ENCODE results near the gene BCL2L14.

DNA sequence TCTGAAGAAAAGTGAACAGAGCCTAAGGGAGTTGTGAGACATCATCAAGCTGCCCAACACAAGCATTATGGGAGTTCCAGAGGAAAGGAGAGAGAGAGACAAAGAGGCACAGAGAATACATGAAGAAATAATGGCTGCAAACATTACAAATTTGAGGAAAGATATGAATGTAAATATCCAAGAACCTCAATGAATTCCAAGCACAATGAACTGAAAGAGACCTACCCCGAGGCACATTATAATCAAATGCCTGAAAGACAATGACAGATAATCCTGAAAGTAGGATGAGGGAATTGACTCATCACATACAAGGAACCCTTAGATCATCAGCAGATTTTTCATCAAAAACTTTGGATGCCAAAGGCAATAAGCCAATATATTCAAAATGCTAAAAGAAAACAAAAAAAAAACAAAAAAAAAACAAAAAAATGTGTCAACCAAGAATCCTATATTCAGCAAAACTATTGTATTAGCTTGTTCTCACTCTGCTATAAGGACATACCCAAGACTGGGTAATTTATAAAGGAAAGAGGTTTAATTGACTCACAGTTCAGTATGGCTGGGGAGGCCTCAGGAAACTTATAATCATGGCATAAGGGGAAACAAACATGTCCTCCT, 37.8 kb downstream of the BCL2L14 start:
- TF ChIP-seq POLR2AphosphoS5 (IDR thresholded peaks at IDR 0.05; ENCODE audit: low read depth, low read length) (no peak), TAF1 (IDR thresholded peaks at IDR 0.05; ENCODE audit: borderline replicate concordance, insufficient read depth, low read length) (no peak), SIN3A (IDR thresholded peaks at IDR 0.05; ENCODE audit: borderline replicate concordance, insufficient read depth, low read length) (no peak), FOXP2 (optimal IDR thresholded peaks at IDR 0.05; ENCODE audit: borderline replicate concordance, extremely low read depth, extremely low read length, insufficient read depth) (no peak)
- TF ChIP-seq, protein P1, sequence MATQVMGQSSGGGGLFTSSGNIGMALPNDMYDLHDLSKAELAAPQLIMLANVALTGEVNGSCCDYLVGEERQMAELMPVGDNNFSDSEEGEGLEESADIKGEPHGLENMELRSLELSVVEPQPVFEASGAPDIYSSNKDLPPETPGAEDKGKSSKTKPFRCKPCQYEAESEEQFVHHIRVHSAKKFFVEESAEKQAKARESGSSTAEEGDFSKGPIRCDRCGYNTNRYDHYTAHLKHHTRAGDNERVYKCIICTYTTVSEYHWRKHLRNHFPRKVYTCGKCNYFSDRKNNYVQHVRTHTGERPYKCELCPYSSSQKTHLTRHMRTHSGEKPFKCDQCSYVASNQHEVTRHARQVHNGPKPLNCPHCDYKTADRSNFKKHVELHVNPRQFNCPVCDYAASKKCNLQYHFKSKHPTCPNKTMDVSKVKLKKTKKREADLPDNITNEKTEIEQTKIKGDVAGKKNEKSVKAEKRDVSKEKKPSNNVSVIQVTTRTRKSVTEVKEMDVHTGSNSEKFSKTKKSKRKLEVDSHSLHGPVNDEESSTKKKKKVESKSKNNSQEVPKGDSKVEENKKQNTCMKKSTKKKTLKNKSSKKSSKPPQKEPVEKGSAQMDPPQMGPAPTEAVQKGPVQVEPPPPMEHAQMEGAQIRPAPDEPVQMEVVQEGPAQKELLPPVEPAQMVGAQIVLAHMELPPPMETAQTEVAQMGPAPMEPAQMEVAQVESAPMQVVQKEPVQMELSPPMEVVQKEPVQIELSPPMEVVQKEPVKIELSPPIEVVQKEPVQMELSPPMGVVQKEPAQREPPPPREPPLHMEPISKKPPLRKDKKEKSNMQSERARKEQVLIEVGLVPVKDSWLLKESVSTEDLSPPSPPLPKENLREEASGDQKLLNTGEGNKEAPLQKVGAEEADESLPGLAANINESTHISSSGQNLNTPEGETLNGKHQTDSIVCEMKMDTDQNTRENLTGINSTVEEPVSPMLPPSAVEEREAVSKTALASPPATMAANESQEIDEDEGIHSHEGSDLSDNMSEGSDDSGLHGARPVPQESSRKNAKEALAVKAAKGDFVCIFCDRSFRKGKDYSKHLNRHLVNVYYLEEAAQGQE (IDR thresholded peaks at IDR 0.05; ENCODE audit: insufficient read depth in 1 of 2, low read depth in 2 of 2, low read length in 2 of 2), result no peak

Measured in PFSK-1 (cell line).